Measurements from ENCODE around the gene TMEM63C. TPM values are rescaled to one million over a fixed set of nuclear protein-coding genes. Genes with fewer than 3 reads are reported as not detected.

Gene TMEM63C
- total RNA-seq, 2 donors from 2014 or later = 1.1 to 1.6 TPM

GRCh38 chr14:77157740-77158139 is 23.9 kb upstream of the TMEM63C start:
- H3K27me3 Mint-ChIP-seq (ENCODE audit: insufficient read depth) = peaks cover 14% of the 10 kb centered on the region
- H3K9me3 Mint-ChIP-seq = no peaks in the 10 kb centered on the region
- no peaks in the 10 kb centered on the region for H3K36me3 Mint-ChIP-seq (ENCODE audit: low read depth)
- Histone ChIP-seq H3K9ac (ENCODE audit: extremely low read depth, low read length, poor library complexity, severe bottlenecking) (no peak overlapping the region), H3K36me3 (ENCODE audit: control insufficient read depth, insufficient read depth, low read length) (no peaks in the 10 kb centered on the region), H3K4me3 (ENCODE audit: low read length) (no peak overlapping the region), H3K27ac (ENCODE audit: low read depth, low read length) (peak overlapping the region; percentile 86), H3K4me1 (ENCODE audit: control insufficient read depth, insufficient read depth, low read length) (peaks cover 3% of the 10 kb centered on the region), H3K9me3 (ENCODE audit: control insufficient read depth, low read length) (no peaks in the 10 kb centered on the region), H3K27me3 (ENCODE audit: control insufficient read depth, insufficient read depth, low read length, poor library complexity, severe bottlenecking) (peaks cover 8% of the 10 kb centered on the region)
- no peak for DNase-seq
- no peak overlapping the region for H3K4me3 Mint-ChIP-seq
- H3K4me1 Mint-ChIP-seq = peaks cover 11% of the 10 kb centered on the region
- no peak overlapping the region for H3K27ac Mint-ChIP-seq
- TF ChIP-seq, protein P1, sequence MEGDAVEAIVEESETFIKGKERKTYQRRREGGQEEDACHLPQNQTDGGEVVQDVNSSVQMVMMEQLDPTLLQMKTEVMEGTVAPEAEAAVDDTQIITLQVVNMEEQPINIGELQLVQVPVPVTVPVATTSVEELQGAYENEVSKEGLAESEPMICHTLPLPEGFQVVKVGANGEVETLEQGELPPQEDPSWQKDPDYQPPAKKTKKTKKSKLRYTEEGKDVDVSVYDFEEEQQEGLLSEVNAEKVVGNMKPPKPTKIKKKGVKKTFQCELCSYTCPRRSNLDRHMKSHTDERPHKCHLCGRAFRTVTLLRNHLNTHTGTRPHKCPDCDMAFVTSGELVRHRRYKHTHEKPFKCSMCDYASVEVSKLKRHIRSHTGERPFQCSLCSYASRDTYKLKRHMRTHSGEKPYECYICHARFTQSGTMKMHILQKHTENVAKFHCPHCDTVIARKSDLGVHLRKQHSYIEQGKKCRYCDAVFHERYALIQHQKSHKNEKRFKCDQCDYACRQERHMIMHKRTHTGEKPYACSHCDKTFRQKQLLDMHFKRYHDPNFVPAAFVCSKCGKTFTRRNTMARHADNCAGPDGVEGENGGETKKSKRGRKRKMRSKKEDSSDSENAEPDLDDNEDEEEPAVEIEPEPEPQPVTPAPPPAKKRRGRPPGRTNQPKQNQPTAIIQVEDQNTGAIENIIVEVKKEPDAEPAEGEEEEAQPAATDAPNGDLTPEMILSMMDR (conservative IDR thresholded peaks at IDR 0.05) = no peak
- WGBS, 2 experiments (ENCODE audit: insufficient coverage in 1 of 2, insufficient read length in 1 of 2) = 66 to 83% methylated on average over 2 to 11 of the region's 11 CpGs

DNA sequence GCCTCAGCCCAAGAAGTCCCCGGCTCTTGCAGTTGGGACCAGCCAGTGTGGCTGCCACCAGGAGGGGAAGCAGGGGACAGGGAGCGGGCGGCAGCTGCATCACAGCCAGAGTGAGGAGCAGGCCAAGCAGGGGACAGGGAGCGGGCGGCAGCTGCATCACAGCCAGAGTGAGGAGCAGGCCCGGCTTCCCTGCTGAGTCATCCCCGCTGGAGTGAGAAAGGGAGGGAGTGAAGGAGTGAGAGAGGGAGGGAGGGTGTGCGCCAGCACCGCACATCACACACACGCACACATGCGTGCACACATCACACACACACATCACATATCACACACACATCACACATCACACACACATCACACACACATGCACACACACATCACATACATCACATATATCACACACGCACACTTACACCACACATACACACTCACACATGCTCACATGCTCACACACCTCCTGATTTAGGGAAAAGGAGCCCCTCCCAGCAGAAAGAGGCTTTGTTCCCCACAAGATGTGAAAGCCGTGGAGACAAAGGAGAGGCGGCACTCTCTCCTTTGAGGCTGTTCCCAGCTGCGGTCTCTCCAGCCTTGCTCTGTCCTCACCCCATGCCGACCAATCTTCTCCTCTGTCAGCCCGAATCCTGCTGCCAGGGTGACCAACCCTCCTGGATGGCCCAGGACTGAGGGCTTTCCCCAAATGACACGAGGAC is 23.3 kb upstream of the TMEM63C start:
- Mint-ChIP-seq H3K27ac (peak overlapping the region; percentile 20), H3K36me3 (ENCODE audit: low read depth) (no peaks in the 10 kb centered on the region), H3K4me3 (no peak overlapping the region), H3K9me3 (no peaks in the 10 kb centered on the region), H3K27me3 (ENCODE audit: insufficient read depth) (peaks cover 14% of the 10 kb centered on the region), H3K4me1 (peaks cover 11% of the 10 kb centered on the region)
- TF ChIP-seq, protein P1 (conservative IDR thresholded peaks at IDR 0.05) = peak; percentile 27
- 36 to 42% methylated on average over 5 to 15 of the region's 18 CpGs for WGBS, 2 experiments (ENCODE audit: insufficient coverage in 1 of 2, insufficient read length in 1 of 2)
- H3K36me3 ChIP-seq (ENCODE audit: control insufficient read depth, insufficient read depth, low read length) = no peaks in the 10 kb centered on the region
- H3K4me1 ChIP-seq (ENCODE audit: control insufficient read depth, insufficient read depth, low read length) = peaks cover 3% of the 10 kb centered on the region
- peak overlapping the region; percentile 86 for H3K27ac ChIP-seq (ENCODE audit: low read depth, low read length)
- peaks cover 8% of the 10 kb centered on the region for H3K27me3 ChIP-seq (ENCODE audit: control insufficient read depth, insufficient read depth, low read length, poor library complexity, severe bottlenecking)
- H3K9ac ChIP-seq (ENCODE audit: extremely low read depth, low read length, poor library complexity, severe bottlenecking) = no peak overlapping the region
- DNase-seq = peak; percentile 84
- no peak overlapping the region for H3K4me3 ChIP-seq (ENCODE audit: low read length)
- no peaks in the 10 kb centered on the region for H3K9me3 ChIP-seq (ENCODE audit: control insufficient read depth, low read length)

GRCh38 chr14:77158882-77159255 is 22.7 kb upstream of the TMEM63C start:
- no peak overlapping the region for H3K4me3 ChIP-seq (ENCODE audit: low read length)
- peaks cover 8% of the 10 kb centered on the region for H3K27me3 ChIP-seq (ENCODE audit: control insufficient read depth, insufficient read depth, low read length, poor library complexity, severe bottlenecking)
- DNase-seq = no peak
- no peaks in the 10 kb centered on the region for H3K9me3 ChIP-seq (ENCODE audit: control insufficient read depth, low read length)
- TF ChIP-seq, protein P1 (conservative IDR thresholded peaks at IDR 0.05) = no peak
- H3K27me3 Mint-ChIP-seq (ENCODE audit: insufficient read depth) = peaks cover 12% of the 10 kb centered on the region
- H3K27ac ChIP-seq (ENCODE audit: low read depth, low read length) = peak overlapping the region; percentile 86
- H3K4me1 Mint-ChIP-seq = peaks cover 11% of the 10 kb centered on the region
- peaks cover 3% of the 10 kb centered on the region for H3K4me1 ChIP-seq (ENCODE audit: control insufficient read depth, insufficient read depth, low read length)
- H3K27ac Mint-ChIP-seq = peak overlapping the region; percentile 20
- H3K36me3 Mint-ChIP-seq (ENCODE audit: low read depth) = no peaks in the 10 kb centered on the region
- H3K9ac ChIP-seq (ENCODE audit: extremely low read depth, low read length, poor library complexity, severe bottlenecking) = no peak overlapping the region
- H3K4me3 Mint-ChIP-seq = no peak overlapping the region
- H3K36me3 ChIP-seq (ENCODE audit: control insufficient read depth, insufficient read depth, low read length) = no peaks in the 10 kb centered on the region
- WGBS, 2 experiments (ENCODE audit: insufficient coverage in 1 of 2, insufficient read length in 1 of 2) = 90 to 93% methylated on average over 2 of the region's 2 CpGs
- H3K9me3 Mint-ChIP-seq = no peaks in the 10 kb centered on the region

Data from endodermal cell (in vitro differentiated cells).